GM19239 (cell line): ENCODE measurements around the gene ZBTB48.
A peak's percentile ranks its signal among the peaks of the same experiment; 100 is the strongest.
"Not testable (repeated sequence)": the region's sequence is repeated elsewhere in the genome, so short reads cannot be mapped to it uniquely, and the experiment has no call there.

Source experiments
- DNase-seq: peaks from one replicate; pipeline ENCODE4 v3.0.0; 2011; ENCODE audit warnings: low spot score; ENCODE audit not compliant: insufficient read length
- FAIRE-seq: peaks from 2 replicates; lab custom pipeline; 2011; peaks lifted over from hg19 to GRCh38; lab: Jason Lieb, UNC

Gene ZBTB48

GRCh38 chr1:6579374-6580118 lies at the start of gene ZBTB48:
TSS of gene ZBTB48 (plus strand) at chr1:6579994. CDS start at chr1:6580610, 616 bp downstream.
- peak; percentile 95 for FAIRE-seq
- DNase-seq, result peak; percentile 100

- no peak for DNase-seq
- FAIRE-seq, result no peak
These were observed 49.2 kb upstream of the ZBTB48 start for GRCh38 chr1:6530504-6531160.

GRCh38 chr1:6531996-6532395 lies 47.8 kb upstream of the ZBTB48 start:
- FAIRE-seq (no peak), DNase-seq (no peak)

- FAIRE-seq (no peak), DNase-seq (no peak)
These were observed 45.5 kb upstream of the ZBTB48 start for GRCh38 chr1:6534248-6534822.

GRCh38 chr1:6535214-6535613 lies 44.6 kb upstream of the ZBTB48 start:
- DNase-seq (no peak), FAIRE-seq (no peak)

- DNase-seq, result no peak
- no peak for FAIRE-seq
These were observed 43.5 kb upstream of the ZBTB48 start for GRCh38 chr1:6536291-6536690.

GRCh38 chr1:6538956-6539355 lies 40.8 kb upstream of the ZBTB48 start:
- FAIRE-seq (no peak), DNase-seq (no peak)

GRCh38 chr1:6544831-6545230 lies 35.0 kb upstream of the ZBTB48 start:
- FAIRE-seq (no peak), DNase-seq (no peak)

- no peak for DNase-seq
- no peak for FAIRE-seq
These were observed 34.3 kb upstream of the ZBTB48 start for GRCh38 chr1:6545276-6546112.

- no peak for DNase-seq
- FAIRE-seq, result no peak
These were observed 33.5 kb upstream of the ZBTB48 start for GRCh38 chr1:6546326-6546725.

- DNase-seq (no peak), FAIRE-seq (no peak)
These were observed 32.5 kb upstream of the ZBTB48 start for GRCh38 chr1:6547301-6547700.

- DNase-seq, result peak; percentile 99
- FAIRE-seq, result peak; percentile 92
These were observed 25.5 kb upstream of the ZBTB48 start, which contains the start of gene NOL9 for GRCh38 chr1:6554031-6554906. TSS of gene NOL9 (minus strand) at chr1:6554513. CDS start at chr1:6554502, 11 bp downstream.

GRCh38 chr1:6554907-6555778 lies 24.7 kb upstream of the ZBTB48 start, which contains the start of gene TAS1R1:
TSS of gene TAS1R1 (plus strand) at chr1:6555307. CDS start at chr1:6555374, 67 bp downstream.
- FAIRE-seq (no peak), DNase-seq (no peak)

GRCh38 chr1:6557597-6557996 lies 22.2 kb upstream of the ZBTB48 start:
- no peak for DNase-seq
- FAIRE-seq, result no peak

- FAIRE-seq, result not testable (repeated sequence)
These were observed 20.6 kb upstream of the ZBTB48 start for GRCh38 chr1:6559161-6559560.

GRCh38 chr1:6560267-6560666 lies 19.5 kb upstream of the ZBTB48 start:
- FAIRE-seq (no peak), DNase-seq (no peak)

More at GRCh38 chr1:6559161-6559560, 20.6 kb upstream of the ZBTB48 start:
- DNase-seq, result not testable (repeated sequence)

GRCh38 chr1:6569033-6569432 lies 10.8 kb upstream of the ZBTB48 start:
- FAIRE-seq, result no peak
- no peak for DNase-seq

- FAIRE-seq, result no peak
- DNase-seq, result no peak
These were observed 9.7 kb upstream of the ZBTB48 start for GRCh38 chr1:6570100-6570499.
